ENCODE data around the gene AFAP1L1.

GRCh38 chr5:149297340-149298025 is 25.8 kb downstream of the AFAP1L1 start:
- TF ChIP-seq CTCF (IDR thresholded peaks at IDR 0.05) (no peak), REST (IDR thresholded peaks at IDR 0.05) (no peak), EP300 (IDR thresholded peaks at IDR 0.05) (no peak), CHD4 (IDR thresholded peaks at IDR 0.05; ENCODE audit: borderline replicate concordance) (no peak), RNF2 (IDR thresholded peaks at IDR 0.05; ENCODE audit: borderline replicate concordance, low read depth) (no peak), ZFP36 (IDR thresholded peaks at IDR 0.05; ENCODE audit: borderline replicate concordance, partially characterized antibody) (no peak), MYC (IDR thresholded peaks at IDR 0.05; ENCODE audit: borderline replicate concordance, low read length) (no peak), TFCP2L1 (CRISPR knock-in tag; IDR thresholded peaks at IDR 0.05) (no peak), RAD21 (conservative IDR thresholded peaks at IDR 0.05 in 1 of 2, IDR thresholded peaks at IDR 0.05 in 1 of 2) (no peak), SREBF2 (IDR thresholded peaks at IDR 0.05) (no peak), HOXA7 (CRISPR knock-in tag; IDR thresholded peaks at IDR 0.05) (no peak)
